Hematopoietic multipotent progenitor cell treated with erythropoietin and hydrocortisone succinate and interleukin-3 and kit ligand, for 4 days (in vitro differentiated cells): ENCODE results near the gene STAMBPL1.
"Not testable (repeated sequence)": the region's sequence is repeated elsewhere in the genome, so short reads cannot be mapped to it uniquely, and the experiment has no call there.

ENCODE experiments used
- DNase-seq: peaks from one replicate; pipeline ENCODE4 v3.0.0-alpha.2; 2015

STAMBPL1 gene

DNA sequence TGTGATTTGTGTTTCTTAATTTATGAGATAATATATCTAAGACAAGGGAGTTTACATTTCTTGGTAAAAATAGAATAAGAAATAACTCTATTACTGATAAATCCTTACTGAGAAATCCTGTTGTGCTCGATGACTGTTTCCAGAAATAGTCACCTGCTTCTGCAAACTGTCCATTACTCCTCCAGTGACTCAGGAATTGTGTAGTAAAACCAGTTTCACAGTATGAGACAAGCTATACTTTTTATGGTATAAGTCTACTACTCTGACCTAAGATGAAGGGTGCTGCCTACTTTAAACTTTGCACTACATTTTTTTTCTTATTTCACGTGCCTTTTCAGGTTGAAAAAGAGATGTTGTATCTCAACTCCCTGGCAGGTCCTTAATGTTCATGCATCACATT is 21.6 kb upstream of the STAMBPL1 start:
- no peak for DNase-seq

DNA sequence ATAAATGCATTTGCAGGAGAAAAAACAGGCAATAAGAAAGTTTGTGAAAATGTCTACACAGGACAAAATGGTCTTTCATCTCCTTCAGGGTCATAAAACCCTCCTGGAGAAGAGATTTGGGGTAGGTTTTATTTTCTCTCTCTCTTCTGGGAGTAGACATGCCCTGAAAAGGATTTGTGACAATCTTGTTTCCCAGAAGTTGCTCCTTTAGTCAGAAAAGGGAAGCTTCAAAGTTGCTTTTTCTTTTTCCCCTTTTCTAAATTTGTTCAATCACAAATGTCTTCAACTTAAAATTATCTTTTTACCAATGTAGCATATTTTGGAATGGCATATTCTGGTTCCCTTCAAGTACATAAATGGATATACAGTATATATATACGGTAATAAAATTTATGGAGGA is 19.0 kb upstream of the STAMBPL1 start:
- no peak for DNase-seq

GRCh38 chr10:88865281-88865876 is 14.7 kb upstream of the STAMBPL1 start:
- DNase-seq = peak; percentile 64

- DNase-seq = no peak
Measured at GRCh38 chr10:88866454-88866853, 13.6 kb upstream of the STAMBPL1 start.

DNA sequence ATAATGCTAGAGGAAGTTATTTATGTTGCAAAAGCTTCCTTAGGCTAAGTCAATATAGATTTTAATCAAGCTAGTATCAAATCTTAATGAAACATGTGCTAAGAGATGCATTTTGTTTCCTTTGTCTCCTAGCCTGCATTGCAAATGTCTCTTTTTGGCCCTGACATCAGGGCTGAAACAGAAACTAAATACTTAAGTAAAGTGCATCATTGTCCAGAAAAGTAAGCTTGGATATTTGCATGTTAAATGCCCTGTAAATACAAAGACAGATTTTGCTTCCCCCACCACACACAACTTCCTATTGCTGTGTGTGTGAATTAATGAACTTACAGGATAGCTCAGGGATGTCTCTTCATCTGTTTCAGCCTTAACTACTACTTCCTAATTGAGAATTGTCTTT is 10.0 kb upstream of the STAMBPL1 start:
- DNase-seq = no peak

GRCh38 chr10:88873757-88874156 is 6.3 kb upstream of the STAMBPL1 start:
- no peak for DNase-seq

DNA sequence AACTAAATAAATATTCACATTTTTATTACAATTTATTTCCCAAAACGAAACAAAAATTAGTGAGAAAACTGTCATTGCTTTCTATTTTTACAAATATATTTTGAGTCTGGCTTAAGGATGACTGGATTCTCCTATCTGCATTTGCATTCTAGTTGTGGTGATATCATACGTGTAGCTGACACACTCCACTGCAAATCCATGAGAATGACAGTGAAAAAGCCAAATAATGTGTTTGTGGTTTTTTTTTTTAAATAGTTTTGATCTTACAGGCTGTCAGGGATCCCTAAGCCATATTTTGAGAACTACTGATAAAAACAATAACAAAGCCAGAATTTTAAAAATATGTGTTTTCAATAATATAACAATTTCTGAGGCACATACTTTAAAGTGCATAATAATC is 5.8 kb upstream of the STAMBPL1 start:
- no peak for DNase-seq

DNA sequence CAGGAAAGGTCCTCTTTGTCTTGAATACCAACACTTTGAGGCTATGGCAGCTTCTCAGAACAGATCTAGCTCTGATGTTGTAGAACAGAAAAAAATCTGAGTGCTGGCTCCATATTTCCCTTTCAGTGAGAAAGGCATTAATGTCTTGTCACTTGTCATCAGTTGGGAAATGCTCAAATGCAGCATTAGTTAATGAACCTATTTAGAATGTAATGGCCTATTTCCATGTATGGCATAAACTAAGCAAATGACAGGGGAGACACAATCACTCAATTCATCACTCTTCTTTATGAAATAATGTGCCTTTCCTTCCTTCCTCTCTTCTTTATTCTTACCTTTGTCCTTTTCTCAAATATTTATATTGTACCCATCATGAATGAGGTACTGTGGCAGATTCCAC is 5.0 kb upstream of the STAMBPL1 start:
- no peak for DNase-seq

- no peak for DNase-seq
Measured at GRCh38 chr10:88877298-88877697, 2.7 kb upstream of the STAMBPL1 start.

- peak; percentile 89 for DNase-seq
Measured at GRCh38 chr10:88880282-88881076, 434 bp downstream of the STAMBPL1 start.

- peak; percentile 24 for DNase-seq
Measured at GRCh38 chr10:88881320-88881719, 1.3 kb downstream of the STAMBPL1 start.

GRCh38 chr10:88881922-88882645 is 2.0 kb downstream of the STAMBPL1 start:
- DNase-seq = no peak

GRCh38 chr10:88882646-88883447 is 2.8 kb downstream of the STAMBPL1 start:
- DNase-seq = not testable (repeated sequence)

GRCh38 chr10:88883448-88883809 is 3.4 kb downstream of the STAMBPL1 start:
- DNase-seq = no peak

DNA sequence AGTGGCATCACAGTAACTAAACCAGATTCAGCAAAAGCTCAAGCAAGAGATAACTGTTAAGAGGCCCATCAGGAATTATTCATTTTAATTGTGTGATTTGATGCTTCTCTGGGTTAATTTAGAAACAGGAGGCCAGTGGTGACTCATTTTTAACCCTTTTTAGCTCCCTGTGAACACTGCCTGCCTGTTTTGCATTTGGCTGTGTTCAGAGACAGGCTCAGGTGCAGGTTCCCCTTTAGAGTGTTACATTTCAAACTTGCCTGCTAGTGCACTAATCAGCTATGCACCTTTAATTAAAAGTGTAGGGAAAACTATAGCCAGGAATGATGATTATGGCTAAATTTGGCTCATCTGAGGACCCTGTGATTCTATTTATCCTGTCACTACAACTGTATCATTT is 6.5 kb downstream of the STAMBPL1 start:
- no peak for DNase-seq

DNA sequence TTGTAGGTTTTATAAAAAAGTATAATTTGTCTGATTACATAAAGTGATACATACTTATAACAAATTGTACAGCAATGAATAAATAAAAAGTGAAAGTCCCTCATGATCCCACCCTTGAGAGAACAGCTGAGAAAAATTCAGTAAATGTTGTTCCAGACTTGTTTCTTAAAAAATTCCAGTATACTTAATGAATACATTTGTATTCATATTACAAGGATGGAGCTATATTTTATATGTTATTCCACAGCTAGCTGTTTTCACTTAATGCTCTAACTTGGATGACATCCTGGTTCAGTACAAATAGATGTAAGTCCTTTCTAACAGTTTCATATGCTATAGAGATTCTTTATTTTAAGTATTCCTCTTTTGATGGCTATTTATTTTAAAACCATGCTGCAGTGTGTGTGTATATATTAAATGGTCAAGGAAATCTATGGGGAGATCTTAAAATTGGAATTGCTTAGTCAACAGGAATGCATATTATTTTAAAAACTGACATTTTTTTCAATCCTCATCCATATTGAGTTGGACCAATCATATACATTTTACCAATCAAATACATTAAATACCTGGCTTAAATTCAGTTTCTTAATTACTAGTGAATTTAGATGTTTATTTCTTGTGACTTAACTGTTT is 8.9 kb downstream of the STAMBPL1 start:
- no peak for DNase-seq

- DNase-seq = no peak
Measured at GRCh38 chr10:88889559-88890337, 9.7 kb downstream of the STAMBPL1 start.

- no peak for DNase-seq
Measured at GRCh38 chr10:88890681-88891381, 10.8 kb downstream of the STAMBPL1 start.

DNA sequence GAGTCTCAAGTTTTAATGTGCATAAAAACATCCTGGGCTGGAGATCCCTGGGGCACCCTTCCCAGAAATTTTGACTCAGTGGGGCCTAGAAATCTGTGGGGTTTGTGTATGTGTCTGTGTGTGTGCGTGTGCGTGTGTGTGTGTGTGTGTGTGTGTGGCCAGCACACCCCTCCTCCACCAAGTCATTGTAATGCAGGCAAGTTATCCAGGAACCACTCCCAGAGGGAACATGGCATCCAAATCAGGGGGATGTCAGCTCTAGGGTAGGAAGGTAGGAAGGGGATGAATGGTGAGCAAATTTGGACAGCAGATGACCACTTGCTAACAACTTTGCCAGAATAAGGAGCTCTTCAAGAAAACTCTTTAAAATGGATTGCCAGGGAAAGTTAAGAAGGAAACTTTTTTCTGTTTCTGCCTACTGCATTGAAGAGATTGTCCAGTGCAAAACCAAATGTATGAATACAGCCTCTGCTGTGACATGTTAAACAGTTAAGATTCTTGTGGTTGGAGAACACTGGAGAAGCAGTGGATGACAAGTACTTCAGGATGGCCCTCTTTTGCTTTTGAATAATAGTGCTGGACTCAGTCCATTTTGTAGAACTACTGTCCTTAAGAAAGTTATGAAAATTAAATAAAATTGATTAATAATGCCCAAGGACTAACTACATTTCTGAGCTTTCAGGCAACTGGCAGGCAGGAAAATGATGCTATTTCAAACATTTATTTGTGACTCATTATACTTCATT is 12.3 kb downstream of the STAMBPL1 start:
- no peak for DNase-seq

- DNase-seq = no peak
Measured at GRCh38 chr10:88893611-88894010, 13.6 kb downstream of the STAMBPL1 start.
